Neural cell (in vitro differentiated cells): ENCODE data around the gene CABP2.

Experiments used
- EP300 ChIP-seq: fragments of 450-650 bp; conservative IDR thresholded peaks from 2 replicates; pipeline ENCODE4 v1.6.1; 2014; ENCODE audit warnings: antibody characterized with exemption, mild to moderate bottlenecking, moderate library complexity; ENCODE audit not compliant: poor library complexity, severe bottlenecking
- EZH2 ChIP-seq: fragments of 200-600, 300-800 bp; shearing (Covaris generic), sonication (generic); IDR thresholded peaks from 2 replicates; pipeline ENCODE4 v1.6.1; 2014; ENCODE audit warnings: antibody characterized with exemption, low read length, borderline replicate concordance, mild to moderate bottlenecking; ENCODE audit not compliant: insufficient read depth, poor library complexity, severe bottlenecking
- POLR2AphosphoS5 ChIP-seq: IDR thresholded peaks from 2 replicates; pipeline ENCODE4 v1.6.1; 2012
- RAD21 ChIP-seq: fragments of 450-650 bp; conservative IDR thresholded peaks from 2 replicates; pipeline ENCODE4 v1.6.1; 2014; ENCODE audit warnings: antibody characterized with exemption, mild to moderate bottlenecking, moderate library complexity
- SMC3 ChIP-seq: fragments of 450-650 bp; conservative IDR thresholded peaks from 2 replicates; pipeline ENCODE4 v1.6.1; 2014; ENCODE audit warnings: antibody characterized with exemption, mild to moderate bottlenecking, moderate library complexity; ENCODE audit not compliant: poor library complexity
- TAF1 ChIP-seq: IDR thresholded peaks from 2 replicates; pipeline ENCODE4 v1.6.1; 2012; ENCODE audit warnings: low read depth
- TF ChIP-seq, protein P1 (sequence below): fragments of 450-650 bp; IDR thresholded peaks from 2 replicates; pipeline ENCODE4 v1.5.1; 2014; ENCODE audit warnings: antibody characterized with exemption, mild to moderate bottlenecking, moderate library complexity; ENCODE audit not compliant: poor library complexity, severe bottlenecking

DNA sequence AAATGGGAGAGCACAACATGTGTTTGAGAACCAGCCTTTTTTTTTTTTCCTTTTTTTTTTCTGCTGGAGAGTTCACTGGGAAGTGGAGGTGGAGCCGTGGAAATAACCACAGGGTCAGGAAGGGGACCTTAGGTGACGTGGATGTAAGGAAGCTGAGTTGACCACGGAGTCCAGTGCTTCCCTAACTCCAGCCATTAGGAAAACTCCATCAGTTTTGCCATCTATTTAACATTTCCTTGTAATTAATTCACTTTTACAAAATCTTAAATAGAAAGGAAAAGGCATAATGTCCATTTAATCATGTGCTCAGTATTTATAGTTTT, 13.3 kb downstream of the CABP2 start:
- TF ChIP-seq, protein P1, sequence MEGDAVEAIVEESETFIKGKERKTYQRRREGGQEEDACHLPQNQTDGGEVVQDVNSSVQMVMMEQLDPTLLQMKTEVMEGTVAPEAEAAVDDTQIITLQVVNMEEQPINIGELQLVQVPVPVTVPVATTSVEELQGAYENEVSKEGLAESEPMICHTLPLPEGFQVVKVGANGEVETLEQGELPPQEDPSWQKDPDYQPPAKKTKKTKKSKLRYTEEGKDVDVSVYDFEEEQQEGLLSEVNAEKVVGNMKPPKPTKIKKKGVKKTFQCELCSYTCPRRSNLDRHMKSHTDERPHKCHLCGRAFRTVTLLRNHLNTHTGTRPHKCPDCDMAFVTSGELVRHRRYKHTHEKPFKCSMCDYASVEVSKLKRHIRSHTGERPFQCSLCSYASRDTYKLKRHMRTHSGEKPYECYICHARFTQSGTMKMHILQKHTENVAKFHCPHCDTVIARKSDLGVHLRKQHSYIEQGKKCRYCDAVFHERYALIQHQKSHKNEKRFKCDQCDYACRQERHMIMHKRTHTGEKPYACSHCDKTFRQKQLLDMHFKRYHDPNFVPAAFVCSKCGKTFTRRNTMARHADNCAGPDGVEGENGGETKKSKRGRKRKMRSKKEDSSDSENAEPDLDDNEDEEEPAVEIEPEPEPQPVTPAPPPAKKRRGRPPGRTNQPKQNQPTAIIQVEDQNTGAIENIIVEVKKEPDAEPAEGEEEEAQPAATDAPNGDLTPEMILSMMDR, result no peak
- TF ChIP-seq POLR2AphosphoS5, result no peak
- no peak for TF ChIP-seq TAF1
- TF ChIP-seq EZH2, result no peak
- no peak for TF ChIP-seq EP300
- no peak for TF ChIP-seq RAD21
- TF ChIP-seq SMC3, result no peak
